Mesothelial cell of epicardium (in vitro differentiated cells): ENCODE measurements around the gene DUS1L. TPM values are rescaled to one million over a fixed set of nuclear protein-coding genes. Genes with fewer than 3 reads are reported as not detected.
A peak's percentile ranks its signal among the peaks of the same experiment; 100 is the strongest.
"Not testable (repeated sequence)": the region's sequence is repeated elsewhere in the genome, so short reads cannot be mapped to it uniquely, and the experiment has no call there.

Experiments used
- DNase-seq, 2 experiments: peaks; one replicate each; pipeline ENCODE4 v3.0.0; 2021; ENCODE audit warnings: low spot score in 2 of 2; ENCODE audit not compliant: unreplicated experiment in 2 of 2
- H3K27ac Mint-ChIP-seq: 2 replicates; pipeline ENCODE4 v1.8.0; 2021; ENCODE audit warnings: mixed read lengths
- H3K27me3 Mint-ChIP-seq: 2 replicates; pipeline ENCODE4 v1.8.0; 2021; ENCODE audit warnings: low read depth, mixed read lengths
- H3K36me3 Mint-ChIP-seq: 2 replicates; pipeline ENCODE4 v1.8.0; 2021; ENCODE audit warnings: mixed read lengths
- H3K4me1 Mint-ChIP-seq: 2 replicates; pipeline ENCODE4 v1.8.0; 2021; ENCODE audit warnings: mixed read lengths
- H3K4me3 Mint-ChIP-seq: 2 replicates; pipeline ENCODE4 v1.8.0; 2021; ENCODE audit warnings: mild to moderate bottlenecking, moderate library complexity, mixed read lengths
- H3K9me3 Mint-ChIP-seq: 2 replicates; pipeline ENCODE4 v1.8.0; 2021; ENCODE audit warnings: mixed read lengths
- CTCF ChIP-seq: fragments of 200-600 bp; sonication (generic); IDR thresholded peaks from one replicate; pipeline ENCODE4 v1.5.0; 2021; ENCODE audit warnings: antibody characterized with exemption; ENCODE audit not compliant: unreplicated experiment
- total RNA-seq: library from RNA; stranded (reverse); gene quantifications from 3 replicates; pipeline ENCODE4 v1.2.1, GENCODE V29; 2021

The DUS1L gene
- total RNA-seq, 1 donor from 2014 or later, result 94.9 TPM

GRCh38 chr17:82042649-82043048, 23.0 kb downstream of the DUS1L start:
- Mint-ChIP-seq H3K4me1 (peaks cover 11% of the 10 kb centered on the region), H3K4me3 (no peak overlapping the region), H3K36me3 (peaks cover 10% of the 10 kb centered on the region), H3K9me3 (no peaks in the 10 kb centered on the region), H3K27me3 (no peaks in the 10 kb centered on the region), H3K27ac (no peak overlapping the region)
- DNase-seq, result no peak
- TF ChIP-seq CTCF, result no peak

- Mint-ChIP-seq H3K9me3 (no peaks in the 10 kb centered on the region), H3K4me3 (no peak overlapping the region), H3K36me3 (no peaks in the 10 kb centered on the region), H3K27me3 (no peaks in the 10 kb centered on the region), H3K4me1 (peaks cover 14% of the 10 kb centered on the region), H3K27ac (no peak overlapping the region)
- DNase-seq, result no peak
- TF ChIP-seq CTCF, result no peak
These were observed 24.3 kb downstream of the DUS1L start for GRCh38 chr17:82041144-82041814.

- Mint-ChIP-seq H3K4me3 (no peak overlapping the region), H3K9me3 (no peaks in the 10 kb centered on the region), H3K27me3 (no peaks in the 10 kb centered on the region), H3K36me3 (peaks cover 5% of the 10 kb centered on the region), H3K27ac (no peak overlapping the region), H3K4me1 (peaks cover 19% of the 10 kb centered on the region)
- TF ChIP-seq CTCF, result no peak
- no peak for DNase-seq
These were observed 25.8 kb downstream of the DUS1L start for GRCh38 chr17:82039695-82040299.

GRCh38 chr17:82038796-82039409, 26.7 kb downstream of the DUS1L start:
- Mint-ChIP-seq H3K27ac (peak overlapping the region; percentile 54), H3K4me1 (peaks cover 19% of the 10 kb centered on the region)
- H3K36me3 Mint-ChIP-seq, H3K27me3 Mint-ChIP-seq, H3K9me3 Mint-ChIP-seq, DNase-seq, H3K4me3 Mint-ChIP-seq: not testable (repeated sequence)

- peak overlapping the region; percentile 89 for H3K27ac Mint-ChIP-seq
- no peak for DNase-seq
These were observed 27.8 kb downstream of the DUS1L start for GRCh38 chr17:82037889-82038195.

More at GRCh38 chr17:82037889-82038195, 27.8 kb downstream of the DUS1L start:
- Mint-ChIP-seq H3K9me3 (no peaks in the 10 kb centered on the region), H3K36me3 (peaks cover 5% of the 10 kb centered on the region), H3K27me3 (no peaks in the 10 kb centered on the region), H3K4me3 (peak overlapping the region; percentile 74), H3K4me1 (peaks cover 21% of the 10 kb centered on the region)
- no peak for TF ChIP-seq CTCF
